Type B pancreatic cell (in vitro differentiated cells): ENCODE results near the gene DMPK. TPM values are rescaled to one million over a fixed set of nuclear protein-coding genes. Genes with fewer than 3 reads are reported as not detected.
A peak's percentile ranks its signal among the peaks of the same experiment; 100 is the strongest.

Experiments
- DNase-seq: peaks from one replicate; pipeline ENCODE4 v3.0.0; 2021; ENCODE audit warnings: mixed read lengths; ENCODE audit not compliant: unreplicated experiment; ENCODE audit errors: extremely low spot score
- H3K27ac Mint-ChIP-seq: 2 replicates; pipeline ENCODE4 v1.8.0; 2021; ENCODE audit warnings: mild to moderate bottlenecking, mixed read lengths
- H3K27me3 Mint-ChIP-seq: 2 replicates; pipeline ENCODE4 v1.8.0; 2021; ENCODE audit warnings: mixed read lengths
- H3K36me3 Mint-ChIP-seq: 2 replicates; pipeline ENCODE4 v1.8.0; 2021; ENCODE audit warnings: mixed read lengths
- H3K4me1 Mint-ChIP-seq: one replicate; pipeline ENCODE4 v1.8.0; 2021; ENCODE audit warnings: mixed read lengths; ENCODE audit not compliant: unreplicated experiment
- H3K4me3 Mint-ChIP-seq: 2 replicates; pipeline ENCODE4 v1.8.0; 2021; ENCODE audit warnings: mild to moderate bottlenecking, mixed read lengths
- H3K9me3 Mint-ChIP-seq: 2 replicates; pipeline ENCODE4 v1.8.0; 2021; ENCODE audit warnings: mixed read lengths
- total RNA-seq: library from RNA; stranded (reverse); gene quantifications from 2 replicates; pipeline ENCODE4 v1.2.1, GENCODE V29; 2021; ENCODE audit warnings: low replicate concordance
- TF ChIP-seq, protein P1 (sequence below): fragments of 200-600 bp; sonication (generic); conservative IDR thresholded peaks from 2 replicates; pipeline ENCODE4 v1.5.0; 2021; ENCODE audit warnings: antibody characterized with exemption, mild to moderate bottlenecking

DMPK gene
- total RNA-seq, 1 donor from 2014 or later, result 97.7 TPM

DNA sequence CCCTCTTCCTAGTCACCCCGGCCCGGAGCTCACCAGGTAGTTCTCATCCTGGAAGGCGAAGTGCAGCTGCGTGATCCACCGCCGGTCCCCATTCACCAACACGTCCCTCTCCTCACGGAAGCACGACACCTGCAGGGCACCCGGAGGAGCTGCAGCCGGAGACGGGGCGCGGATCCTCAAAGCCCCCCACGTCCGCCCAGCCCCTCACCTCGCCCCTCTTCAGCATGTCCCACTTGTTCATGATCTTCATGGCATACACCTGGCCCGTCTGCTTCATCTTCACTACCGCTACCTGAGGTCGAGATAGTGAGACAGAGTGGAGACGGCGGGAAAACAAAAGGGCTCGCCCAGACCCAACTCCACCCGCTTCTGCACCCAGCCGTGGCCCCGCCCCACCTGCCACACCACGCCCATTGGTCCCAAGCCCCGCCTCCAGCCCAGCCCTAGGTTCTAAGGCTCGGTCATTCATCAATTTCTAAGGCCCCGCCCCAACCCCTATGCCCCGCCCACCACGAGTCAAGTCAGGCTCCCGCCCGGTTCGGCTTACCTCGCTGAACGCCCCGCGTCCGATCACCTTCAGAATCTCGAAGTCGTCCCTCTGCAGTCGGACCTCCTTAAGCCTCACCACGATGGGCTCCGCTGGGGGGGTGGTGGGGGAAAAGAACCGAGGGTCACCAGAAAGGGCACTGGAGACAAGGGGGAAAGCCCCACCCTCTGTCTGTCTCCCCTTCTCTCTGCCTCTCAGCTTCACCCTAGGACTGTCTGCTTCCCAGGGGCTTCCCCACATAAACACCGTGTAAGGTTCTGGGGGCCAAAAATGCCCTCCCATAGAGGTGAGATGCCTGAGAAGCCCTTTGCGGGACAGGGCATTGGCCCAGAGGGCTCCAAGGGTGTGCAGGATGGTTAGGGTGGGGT is 2.8 kb downstream of the DMPK start:
- TF ChIP-seq, protein P1, sequence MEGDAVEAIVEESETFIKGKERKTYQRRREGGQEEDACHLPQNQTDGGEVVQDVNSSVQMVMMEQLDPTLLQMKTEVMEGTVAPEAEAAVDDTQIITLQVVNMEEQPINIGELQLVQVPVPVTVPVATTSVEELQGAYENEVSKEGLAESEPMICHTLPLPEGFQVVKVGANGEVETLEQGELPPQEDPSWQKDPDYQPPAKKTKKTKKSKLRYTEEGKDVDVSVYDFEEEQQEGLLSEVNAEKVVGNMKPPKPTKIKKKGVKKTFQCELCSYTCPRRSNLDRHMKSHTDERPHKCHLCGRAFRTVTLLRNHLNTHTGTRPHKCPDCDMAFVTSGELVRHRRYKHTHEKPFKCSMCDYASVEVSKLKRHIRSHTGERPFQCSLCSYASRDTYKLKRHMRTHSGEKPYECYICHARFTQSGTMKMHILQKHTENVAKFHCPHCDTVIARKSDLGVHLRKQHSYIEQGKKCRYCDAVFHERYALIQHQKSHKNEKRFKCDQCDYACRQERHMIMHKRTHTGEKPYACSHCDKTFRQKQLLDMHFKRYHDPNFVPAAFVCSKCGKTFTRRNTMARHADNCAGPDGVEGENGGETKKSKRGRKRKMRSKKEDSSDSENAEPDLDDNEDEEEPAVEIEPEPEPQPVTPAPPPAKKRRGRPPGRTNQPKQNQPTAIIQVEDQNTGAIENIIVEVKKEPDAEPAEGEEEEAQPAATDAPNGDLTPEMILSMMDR, result peak; percentile 77
- Mint-ChIP-seq H3K36me3 (peaks cover 11% of the 10 kb centered on the region), H3K4me3 (peak overlapping the region; percentile 85), H3K9me3 (no peaks in the 10 kb centered on the region), H3K27ac (peak overlapping the region; percentile 81), H3K27me3 (no peaks in the 10 kb centered on the region), H3K4me1 (peaks cover 20% of the 10 kb centered on the region)
- DNase-seq, result peak; percentile 89

DNA sequence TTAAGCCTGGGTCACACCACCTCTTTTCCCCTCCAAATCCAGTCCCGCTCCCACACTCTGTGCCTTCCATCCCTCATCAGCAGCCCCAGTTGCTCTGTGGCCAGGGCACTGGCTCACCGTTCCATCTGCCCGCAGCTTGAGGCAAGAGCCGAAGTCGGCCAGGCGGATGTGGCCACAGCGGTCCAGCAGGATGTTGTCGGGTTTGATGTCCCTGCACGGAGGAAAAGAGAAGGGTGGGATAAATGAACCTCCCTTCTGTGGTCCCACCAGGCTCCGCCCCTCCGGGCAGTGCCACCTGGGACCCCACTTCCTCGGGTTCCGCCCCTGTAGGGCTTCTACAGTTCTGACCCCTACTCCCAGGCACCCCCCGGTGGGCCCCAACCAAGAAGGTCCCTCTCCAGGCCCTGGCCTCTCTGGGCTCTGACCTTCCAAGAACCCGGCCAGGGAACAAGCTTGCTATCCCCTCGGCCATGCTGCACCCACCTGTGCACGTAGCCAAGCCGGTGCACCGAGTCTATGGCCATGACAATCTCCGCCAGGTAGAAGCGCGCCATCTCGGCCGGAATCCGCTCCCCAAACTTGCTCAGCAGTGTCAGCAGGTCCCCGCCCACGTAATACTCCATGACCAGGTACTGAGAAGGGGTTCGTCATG is 4.2 kb downstream of the DMPK start:
- DNase-seq, result no peak
- Mint-ChIP-seq H3K9me3 (no peaks in the 10 kb centered on the region), H3K27me3 (no peaks in the 10 kb centered on the region), H3K27ac (no peak overlapping the region), H3K4me3 (no peak overlapping the region), H3K4me1 (peaks cover 20% of the 10 kb centered on the region), H3K36me3 (peaks cover 11% of the 10 kb centered on the region)
- TF ChIP-seq, protein P1, result no peak

DNA sequence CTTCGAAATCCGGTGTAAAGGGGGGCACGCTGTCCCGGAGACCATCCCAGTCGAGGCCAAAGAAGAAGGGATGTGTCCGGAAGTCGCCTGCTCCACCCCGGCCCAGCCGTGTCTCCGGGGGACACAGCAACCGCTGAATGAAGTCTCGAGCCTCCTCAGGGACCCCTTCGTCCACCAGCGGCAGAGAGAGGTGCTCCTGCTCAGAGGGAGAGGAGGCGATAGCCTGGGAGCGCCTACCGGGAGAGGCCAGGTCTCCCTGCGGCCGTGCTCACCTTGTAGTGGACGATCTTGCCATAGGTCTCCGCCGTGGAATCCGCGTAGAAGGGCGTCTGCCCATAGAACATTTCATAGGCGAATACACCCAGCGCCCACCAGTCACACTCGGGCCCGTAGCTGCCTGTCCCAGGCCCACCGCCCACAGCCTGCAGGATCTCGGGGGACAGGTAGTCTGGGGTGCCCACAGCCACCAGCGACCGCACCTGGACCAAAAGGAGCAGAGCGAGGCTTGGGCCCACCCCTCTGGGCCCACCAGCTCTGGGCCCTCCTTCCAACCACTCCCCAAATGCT is 4.8 kb downstream of the DMPK start:
- Mint-ChIP-seq H3K36me3 (peaks cover 11% of the 10 kb centered on the region), H3K27ac (no peak overlapping the region), H3K9me3 (no peaks in the 10 kb centered on the region), H3K4me3 (no peak overlapping the region), H3K4me1 (peaks cover 20% of the 10 kb centered on the region), H3K27me3 (no peaks in the 10 kb centered on the region)
- no peak for DNase-seq
- TF ChIP-seq, protein P1, result no peak

DNA sequence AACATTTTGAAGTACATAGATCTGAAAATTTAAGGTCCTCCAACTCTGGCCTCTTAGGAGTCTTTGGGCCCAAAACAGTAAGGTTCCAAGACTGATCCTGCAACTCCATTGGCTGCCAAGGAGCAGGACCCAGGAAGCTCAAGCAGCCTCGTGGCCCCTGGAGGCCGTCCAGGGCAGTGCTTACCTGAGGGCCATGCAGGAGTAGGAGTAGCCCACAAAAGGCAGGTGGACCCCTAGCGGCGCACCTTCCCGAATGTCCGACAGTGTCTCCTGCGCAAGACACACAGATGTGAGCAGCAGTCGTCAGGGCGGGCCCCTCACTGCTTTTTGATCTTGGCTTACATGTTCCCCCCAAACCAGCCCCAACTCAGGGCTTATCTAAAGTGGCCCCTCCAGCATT is 7.5 kb downstream of the DMPK start:
- Mint-ChIP-seq H3K27ac (no peak overlapping the region), H3K4me3 (no peak overlapping the region), H3K27me3 (no peaks in the 10 kb centered on the region), H3K4me1 (peaks cover 18% of the 10 kb centered on the region), H3K9me3 (no peaks in the 10 kb centered on the region), H3K36me3 (peaks cover 11% of the 10 kb centered on the region)
- TF ChIP-seq, protein P1, result peak; percentile 26
- DNase-seq, result no peak

DNA sequence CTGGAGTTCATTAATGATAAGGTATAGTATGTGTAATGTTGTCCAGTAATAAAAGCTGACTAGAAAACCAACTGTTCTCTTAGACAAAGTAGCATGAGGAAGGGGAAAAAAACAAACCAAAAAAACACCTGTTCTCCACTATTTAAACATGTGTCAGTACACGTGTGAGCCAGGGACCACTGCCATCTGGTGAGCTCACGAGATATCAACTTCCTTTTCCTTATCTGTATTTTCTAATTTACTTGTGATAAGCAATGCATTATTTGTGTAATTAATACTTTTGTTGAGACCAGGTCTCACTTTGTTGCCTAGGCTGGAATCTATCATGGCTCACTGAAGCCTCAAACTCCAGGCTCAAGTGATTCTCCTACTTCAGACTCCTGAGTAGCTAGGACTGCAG is 8.9 kb downstream of the DMPK start:
- DNase-seq, result no peak
- TF ChIP-seq, protein P1, result no peak
- H3K4me1 Mint-ChIP-seq, result peaks cover 8% of the 10 kb centered on the region
- H3K9me3 Mint-ChIP-seq, result no peaks in the 10 kb centered on the region
- peaks cover 4% of the 10 kb centered on the region for H3K36me3 Mint-ChIP-seq
- no peaks in the 10 kb centered on the region for H3K27me3 Mint-ChIP-seq
- H3K4me3 Mint-ChIP-seq, result no peak overlapping the region
- H3K27ac Mint-ChIP-seq, result no peak overlapping the region
